ENCODE measurements around the gene RHEX. TPM values are rescaled to one million over a fixed set of nuclear protein-coding genes. Genes with fewer than 3 reads are reported as not detected.

RHEX gene
- total RNA-seq, 4 donors from 2014 or later, result 0.45 to 11.2 (median 7.7) TPM

DNA sequence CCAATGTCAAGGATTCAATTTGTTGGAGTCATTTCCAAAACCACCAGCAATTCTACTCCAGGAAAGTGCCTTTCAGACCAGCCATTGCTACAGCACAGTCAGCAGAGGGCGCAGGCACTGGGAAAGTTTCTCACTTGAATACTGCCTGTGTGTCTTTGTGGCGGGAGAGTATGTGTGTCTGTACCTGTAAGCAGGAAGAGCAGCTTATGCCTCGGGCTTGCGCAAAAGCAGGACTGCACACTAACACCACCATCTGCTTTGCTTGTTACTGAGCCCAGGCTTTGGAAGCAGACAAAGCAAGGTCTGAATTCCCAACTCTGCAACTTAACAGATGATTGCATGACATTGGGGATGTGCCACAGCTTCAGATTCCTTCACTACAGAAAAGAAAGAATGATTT is 22.3 kb upstream of the RHEX start:
- intact Hi-C loops (cut with DNase I), result loop anchor here (5.0 kb wide), 1 partner anchor 77 kb away; no protein-coding TSS in a partner anchor
- WGBS, result 16% methylated on average over 4 of the region's 4 CpGs
- DNase-seq (ENCODE audit: extremely low spot score), result no peak
- H3K36me3 ChIP-seq, result no peaks in the 10 kb centered on the region
- peaks cover 0 to 24% (median 0%) of the 10 kb centered on the region in 4 donors for H3K27me3 ChIP-seq
- H3K4me3 ChIP-seq, result no peak overlapping the region
- no peaks in the 10 kb centered on the region for H3K4me1 ChIP-seq
- TF ChIP-seq, protein P1, sequence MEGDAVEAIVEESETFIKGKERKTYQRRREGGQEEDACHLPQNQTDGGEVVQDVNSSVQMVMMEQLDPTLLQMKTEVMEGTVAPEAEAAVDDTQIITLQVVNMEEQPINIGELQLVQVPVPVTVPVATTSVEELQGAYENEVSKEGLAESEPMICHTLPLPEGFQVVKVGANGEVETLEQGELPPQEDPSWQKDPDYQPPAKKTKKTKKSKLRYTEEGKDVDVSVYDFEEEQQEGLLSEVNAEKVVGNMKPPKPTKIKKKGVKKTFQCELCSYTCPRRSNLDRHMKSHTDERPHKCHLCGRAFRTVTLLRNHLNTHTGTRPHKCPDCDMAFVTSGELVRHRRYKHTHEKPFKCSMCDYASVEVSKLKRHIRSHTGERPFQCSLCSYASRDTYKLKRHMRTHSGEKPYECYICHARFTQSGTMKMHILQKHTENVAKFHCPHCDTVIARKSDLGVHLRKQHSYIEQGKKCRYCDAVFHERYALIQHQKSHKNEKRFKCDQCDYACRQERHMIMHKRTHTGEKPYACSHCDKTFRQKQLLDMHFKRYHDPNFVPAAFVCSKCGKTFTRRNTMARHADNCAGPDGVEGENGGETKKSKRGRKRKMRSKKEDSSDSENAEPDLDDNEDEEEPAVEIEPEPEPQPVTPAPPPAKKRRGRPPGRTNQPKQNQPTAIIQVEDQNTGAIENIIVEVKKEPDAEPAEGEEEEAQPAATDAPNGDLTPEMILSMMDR (IDR thresholded peaks at IDR 0.05), result peak; percentile 55 to 71 (median 63)
- TF ChIP-seq EP300 (IDR thresholded peaks at IDR 0.05), result no peak
- H3K27ac ChIP-seq (replicated peaks in 1 of 4), result no peak overlapping the region
- no peaks in the 10 kb centered on the region for H3K9me3 ChIP-seq

DNA sequence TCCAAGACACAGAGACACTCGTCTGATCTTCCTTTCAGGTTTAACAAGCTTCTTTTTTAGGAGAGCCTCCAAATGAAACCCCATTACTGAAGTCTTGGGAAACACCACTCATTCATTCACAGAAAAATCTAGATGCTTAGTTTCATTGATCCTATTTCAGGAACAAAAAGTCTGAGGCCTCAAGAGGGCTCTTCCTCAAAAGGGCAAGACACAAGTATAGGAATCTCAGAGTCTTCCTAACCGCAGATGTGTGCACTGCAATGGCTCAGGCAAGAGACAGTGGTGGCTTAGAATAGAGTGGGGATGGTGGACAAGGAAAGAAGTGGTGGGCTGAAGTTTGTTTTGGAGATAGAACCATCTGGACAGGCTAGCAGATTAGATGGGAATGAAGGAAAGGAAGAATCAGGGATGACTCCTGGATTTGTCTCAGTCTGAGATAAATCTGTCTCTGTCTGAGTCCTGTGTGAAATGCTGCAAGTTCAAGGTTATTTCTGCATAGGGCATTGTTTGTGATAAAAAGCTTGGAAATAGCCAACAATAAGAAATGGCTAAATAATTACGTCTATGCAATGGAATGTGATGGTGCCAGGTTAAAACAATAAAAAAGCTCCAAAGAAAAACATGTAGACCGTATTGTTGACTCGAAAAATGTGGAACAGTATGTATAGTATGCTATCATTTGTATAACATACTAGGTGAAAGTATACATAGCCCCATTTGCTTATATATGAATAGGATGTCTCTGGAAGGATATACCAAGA is 20.4 kb upstream of the RHEX start:
- 80% methylated on average over 5 of the region's 5 CpGs for WGBS
- Histone ChIP-seq H3K4me3 (no peak overlapping the region), H3K36me3 (no peaks in the 10 kb centered on the region), H3K4me1 (no peaks in the 10 kb centered on the region), H3K27ac (replicated peaks in 1 of 4) (no peak overlapping the region), H3K27me3 (peaks cover 0 to 28% (median 0%) of the 10 kb centered on the region in 4 donors), H3K9me3 (no peaks in the 10 kb centered on the region)
- TF ChIP-seq POLR2AphosphoS5 (IDR thresholded peaks at IDR 0.05), result no peak
- TF ChIP-seq, protein P1 (IDR thresholded peaks at IDR 0.05), result no peak
- TF ChIP-seq POLR2A (IDR thresholded peaks at IDR 0.05; ENCODE audit: low read depth), result no peak
- TF ChIP-seq EP300 (IDR thresholded peaks at IDR 0.05), result no peak
- DNase-seq (ENCODE audit: extremely low spot score), result no peak
- intact Hi-C loops (cut with DNase I), result loop anchor here (5.0 kb wide), 1 partner anchor 75 kb away; no protein-coding TSS in a partner anchor

DNA sequence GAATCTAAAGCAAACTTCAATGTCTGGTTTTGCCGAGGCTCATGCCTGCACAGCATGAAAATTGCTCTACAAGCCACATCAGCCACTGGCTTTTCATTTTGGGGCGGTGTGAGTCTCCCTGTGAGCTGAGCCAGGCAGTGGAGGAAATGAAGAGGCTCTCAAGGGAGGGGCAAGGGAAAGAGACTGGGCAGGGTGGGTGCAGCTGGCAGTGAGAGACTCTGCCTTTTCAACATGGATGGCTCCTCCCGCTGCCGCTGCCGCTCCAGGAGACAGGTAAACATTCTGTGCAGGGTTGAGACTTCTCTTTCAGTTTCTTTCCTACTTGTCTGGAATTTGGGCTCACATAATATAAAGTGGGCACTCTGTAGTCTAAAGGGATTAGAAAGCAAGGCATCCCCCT is 17.9 kb upstream of the RHEX start:
- H3K4me1 ChIP-seq, result no peaks in the 10 kb centered on the region
- DNase-seq (ENCODE audit: extremely low spot score), result no peak
- no peak overlapping the region for H3K27ac ChIP-seq (replicated peaks in 1 of 4)
- H3K36me3 ChIP-seq, result no peaks in the 10 kb centered on the region
- H3K27me3 ChIP-seq, result peaks cover 0 to 23% (median 0%) of the 10 kb centered on the region in 4 donors
- WGBS, result 48% methylated on average over 5 of the region's 5 CpGs
- no peak overlapping the region for H3K4me3 ChIP-seq
- TF ChIP-seq POLR2AphosphoS5 (IDR thresholded peaks at IDR 0.05), result no peak
- TF ChIP-seq, protein P1 (IDR thresholded peaks at IDR 0.05), result no peak
- no peak for TF ChIP-seq POLR2A (IDR thresholded peaks at IDR 0.05; ENCODE audit: low read depth)
- TF ChIP-seq EP300 (IDR thresholded peaks at IDR 0.05), result no peak
- intact Hi-C loops (cut with DNase I), result no loop called here
- no peaks in the 10 kb centered on the region for H3K9me3 ChIP-seq

DNA sequence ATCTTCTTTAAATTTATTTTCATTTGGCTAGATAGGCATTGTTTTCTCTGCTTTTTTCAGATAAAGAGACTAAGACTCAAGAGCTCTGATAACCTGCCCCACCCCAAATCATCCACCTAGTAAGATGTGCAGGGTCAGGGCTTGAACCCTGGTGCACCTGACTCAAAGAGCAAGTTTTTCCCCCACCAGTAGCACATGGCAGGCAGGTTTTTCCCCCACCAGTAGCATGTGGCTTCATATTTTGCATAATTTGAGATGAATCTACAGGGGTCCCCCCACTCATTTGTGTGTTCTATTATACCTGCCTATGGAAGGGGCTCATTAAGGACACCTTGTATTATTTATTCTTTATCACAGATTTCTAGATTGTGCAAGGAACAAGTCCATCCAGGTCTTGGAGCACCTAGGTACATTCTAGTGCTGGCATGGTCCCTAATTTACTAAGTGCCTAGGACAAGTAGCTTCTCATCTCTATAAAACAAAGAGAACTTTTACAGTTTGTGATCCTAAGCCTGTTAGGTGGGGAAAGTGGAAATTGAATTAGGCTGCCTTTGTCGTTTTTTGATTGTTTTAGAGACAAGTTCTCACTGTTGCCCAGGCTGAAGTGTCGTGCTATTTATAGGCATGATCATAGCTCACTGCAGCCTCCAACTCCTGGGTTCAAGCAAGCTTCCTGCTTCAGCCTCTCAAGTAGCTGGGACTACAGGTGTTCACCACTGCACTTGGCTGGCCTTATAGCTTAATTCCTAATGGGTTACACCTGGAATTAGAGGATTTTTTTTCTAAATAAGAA is 16.1 kb upstream of the RHEX start:
- intact Hi-C loops (cut with DNase I), result no loop called here
- Histone ChIP-seq H3K27me3 (peaks cover 0 to 32% (median 0%) of the 10 kb centered on the region in 4 donors), H3K36me3 (no peaks in the 10 kb centered on the region), H3K27ac (replicated peaks in 1 of 4) (no peak overlapping the region), H3K9me3 (no peaks in the 10 kb centered on the region), H3K4me3 (no peak overlapping the region), H3K4me1 (no peaks in the 10 kb centered on the region)
- DNase-seq (ENCODE audit: extremely low spot score), result no peak
- WGBS, result 28% methylated on average over 2 of the region's 2 CpGs
- TF ChIP-seq, protein P1 (IDR thresholded peaks at IDR 0.05), result no peak
- TF ChIP-seq POLR2A (IDR thresholded peaks at IDR 0.05; ENCODE audit: low read depth) (no peak), EP300 (IDR thresholded peaks at IDR 0.05) (no peak), POLR2AphosphoS5 (IDR thresholded peaks at IDR 0.05) (no peak)

Data from esophagus muscularis mucosa (tissue), 4 donors.